H1 (cell line): ENCODE results near the gene PFDN4. TPM values are rescaled to one million over a fixed set of nuclear protein-coding genes. Genes with fewer than 3 reads are reported as not detected.

ENCODE experiments used
- CTCF ChIA-PET: fragments of 300-600 bp; sonication (Branson Sonifier 250); formaldehyde crosslinking; loops from one replicate; lab custom pipeline; 2021; ENCODE audit not compliant: partially characterized antibody; lab: Charles Lee
- POLR2A ChIA-PET: fragments of 300-600 bp; sonication (Branson Sonifier 250); formaldehyde crosslinking; loops from one replicate; lab custom pipeline; 2021; ENCODE audit warnings: inconsistent platforms; ENCODE audit not compliant: partially characterized antibody; lab: Charles Lee
- DNase-seq, 2 experiments: peaks; one replicate each; pipeline versions ENCODE4 v3.0.0 to v3.0.0-alpha.2; 2010 to 2022; ENCODE audit warnings: low spot score in 2 of 2, low read depth in 1 of 2, mixed read lengths in 1 of 2
- FAIRE-seq: peaks from 2 replicates; lab custom pipeline; 2011; peaks lifted over from hg19 to GRCh38; lab: Jason Lieb, UNC
- H2AFZ ChIP-seq: 2 replicates; pipeline ENCODE4 v1.8.1; 2012; ENCODE audit warnings: low read length, inconsistent platforms
- H2AK5ac ChIP-seq: 2 replicates; pipeline ENCODE4 v1.6.1; 2013; ENCODE audit warnings: low read depth, low read length
- H2BK120ac ChIP-seq: replicated peaks from 2 replicates; pipeline ENCODE3; 2013; ENCODE audit warnings: low read depth, low read length, inconsistent platforms
- H2BK12ac ChIP-seq: 2 replicates; pipeline ENCODE4 v1.6.1; 2013; ENCODE audit warnings: low read depth, low read length
- H2BK15ac ChIP-seq: 2 replicates; pipeline ENCODE4 v1.6.1; 2013; ENCODE audit warnings: low read length
- H2BK20ac ChIP-seq: 2 replicates; pipeline ENCODE4 v1.6.1; 2013; ENCODE audit warnings: low read length
- H2BK5ac ChIP-seq: 2 replicates; pipeline ENCODE4 v1.6.1; 2013; ENCODE audit warnings: low read depth, low read length
- H3K14ac ChIP-seq: 2 replicates; pipeline ENCODE4 v1.6.1; 2013; ENCODE audit warnings: inconsistent platforms; ENCODE audit not compliant: insufficient read length
- H3K18ac ChIP-seq: 2 replicates; pipeline ENCODE4 v1.6.1; 2013; ENCODE audit warnings: low read length; ENCODE audit errors: extremely low read depth
- H3K23ac ChIP-seq: 2 replicates; pipeline ENCODE4 v1.6.1; 2013; ENCODE audit warnings: inconsistent platforms; ENCODE audit not compliant: insufficient read length
- H3K23me2 ChIP-seq: 2 replicates; pipeline ENCODE4 v1.6.1; 2013; ENCODE audit warnings: low read depth, low read length
- H3K27ac ChIP-seq: 2 replicates; pipeline ENCODE4 v1.6.1; 2011; ENCODE audit warnings: low read depth, low read length, inconsistent platforms
- H3K27me3 ChIP-seq, 4 experiments: replicated peaks in 1 of 4; 1 replicate in 1 of 4; 2 replicates in 3 of 4; pipeline versions ENCODE4 v1.6.1 to v1.8.1; 2011 to 2013; ENCODE audit warnings: low read length in 3 of 4, mild to moderate bottlenecking in 3 of 4, inconsistent platforms in 2 of 4, mixed read lengths in 2 of 4, moderate library complexity in 1 of 4; ENCODE audit not compliant: control insufficient read depth in 3 of 4, insufficient read depth in 3 of 4; ENCODE audit errors: extremely low read depth in 1 of 4
- H3K36me3 ChIP-seq, 4 experiments: 2 replicates each; pipeline versions ENCODE4 v1.6.1 to v1.8.1; 2011 to 2013; ENCODE audit warnings: mild to moderate bottlenecking in 4 of 4, low read length in 3 of 4, moderate library complexity in 2 of 4, control low read depth in 1 of 4, inconsistent platforms in 1 of 4; ENCODE audit not compliant: insufficient read depth in 4 of 4, control insufficient read depth in 2 of 4
- H3K4ac ChIP-seq: replicated peaks from 2 replicates; pipeline ENCODE3; 2013; ENCODE audit warnings: low read length, low read depth, mixed read lengths, inconsistent platforms; ENCODE audit not compliant: insufficient read length
- H3K4me1 ChIP-seq, 4 experiments: replicated peaks in 1 of 4; 1 replicate in 1 of 4; 2 replicates in 3 of 4; pipeline versions ENCODE4 v1.6.1 to v1.8.1; 2011 to 2013; ENCODE audit warnings: low read length in 3 of 4, inconsistent platforms in 2 of 4, mixed read lengths in 1 of 4; ENCODE audit not compliant: insufficient read depth in 4 of 4, control insufficient read depth in 3 of 4
- H3K4me2 ChIP-seq, 2 experiments: 2 replicates each; pipeline versions ENCODE4 v1.6.1 to v1.8.1; 2011 to 2013; ENCODE audit warnings: low read depth in 2 of 2, low read length in 2 of 2, control low read depth in 1 of 2, inconsistent platforms in 1 of 2, mild to moderate bottlenecking in 1 of 2; ENCODE audit not compliant: insufficient read depth in 1 of 2
- H3K4me3 ChIP-seq, 4 experiments: fragments of 200-600, 300-600 bp in 1 of 4; sonication (generic), shearing (Covaris generic), sonication (Bioruptor Twin) in 1 of 4; 2 replicates each; pipeline versions ENCODE4 v1.5.1 to v1.8.1; 2011 to 2016; ENCODE audit warnings: low read length in 4 of 4, low read depth in 3 of 4, control low read depth in 2 of 4, inconsistent platforms in 2 of 4, mild to moderate bottlenecking in 2 of 4, mixed read lengths in 1 of 4, moderate library complexity in 1 of 4; ENCODE audit not compliant: insufficient read depth in 2 of 4; ENCODE audit errors: extremely low read depth in 1 of 4
- H3K56ac ChIP-seq: replicated peaks from 2 replicates; pipeline ENCODE3; 2013; ENCODE audit warnings: low read depth, mild to moderate bottlenecking, mixed read lengths, low read length, inconsistent platforms; ENCODE audit not compliant: insufficient read length
- H3K79me1 ChIP-seq: 2 replicates; pipeline ENCODE4 v1.6.1; 2013; ENCODE audit warnings: low read depth, low read length, control low read depth
- H3K79me2 ChIP-seq, 2 experiments: 2 replicates each; pipeline versions ENCODE4 v1.6.1 to v1.8.1; 2012 to 2013; ENCODE audit warnings: low read length in 2 of 2, mild to moderate bottlenecking in 2 of 2, inconsistent platforms in 1 of 2; ENCODE audit not compliant: insufficient read depth in 2 of 2, control insufficient read depth in 1 of 2
- H3K9ac ChIP-seq, 4 experiments: replicated peaks in 1 of 4; 1 replicate in 1 of 4; 2 replicates in 3 of 4; pipeline versions ENCODE4 v1.6.1 to v1.8.1; 2011 to 2013; ENCODE audit warnings: low read depth in 3 of 4, low read length in 3 of 4, control low read depth in 2 of 4, mild to moderate bottlenecking in 2 of 4, moderate library complexity in 2 of 4, inconsistent platforms in 1 of 4; ENCODE audit errors: extremely low read depth in 1 of 4
- H3K9me3 ChIP-seq, 2 experiments: 2 replicates each; pipeline versions ENCODE4 v1.6.1 to v1.8.1; 2012 to 2013; ENCODE audit warnings: mild to moderate bottlenecking in 2 of 2, moderate library complexity in 2 of 2, control low read depth in 1 of 2, inconsistent platforms in 1 of 2, low read depth in 1 of 2, low read length in 1 of 2, mixed read lengths in 1 of 2; ENCODE audit not compliant: insufficient read depth in 2 of 2
- H4K20me1 ChIP-seq, 2 experiments: replicated peaks in 1 of 2; 2 replicates each; pipeline versions ENCODE3 to v1.8.1; 2011 to 2013; ENCODE audit warnings: inconsistent platforms in 2 of 2, low read length in 2 of 2, mild to moderate bottlenecking in 1 of 2; ENCODE audit not compliant: insufficient read depth in 2 of 2, control insufficient read depth in 1 of 2
- H4K5ac ChIP-seq: 2 replicates; pipeline ENCODE4 v1.6.1; 2013; ENCODE audit warnings: low read length, low read depth, mixed read lengths, inconsistent platforms; ENCODE audit not compliant: insufficient read length
- H4K8ac ChIP-seq: 2 replicates; pipeline ENCODE4 v1.8.0; 2013; ENCODE audit warnings: mild to moderate bottlenecking, moderate library complexity, low read length, inconsistent platforms; ENCODE audit not compliant: insufficient read depth; ENCODE audit errors: extremely low read depth
- H4K91ac ChIP-seq: replicated peaks from 2 replicates; pipeline ENCODE3; 2013; ENCODE audit warnings: low read length, mixed read lengths, inconsistent platforms; ENCODE audit not compliant: insufficient read length
- CHD1 ChIP-seq: IDR thresholded peaks from 2 replicates; pipeline ENCODE4 v1.6.1; 2012; ENCODE audit warnings: low read depth, low read length, improper control_type of control experiment
- EZH2 ChIP-seq: fragments of 200-600 bp; sonication (generic); IDR thresholded peaks from 2 replicates; pipeline ENCODE4 v1.7.1; 2012; ENCODE audit warnings: low read depth, mild to moderate bottlenecking, moderate library complexity, low read length, inconsistent platforms; ENCODE audit not compliant: severe bottlenecking
- RNF2 ChIP-seq: fragments of 200-900, 300-1000 bp; sonication (generic); IDR thresholded peaks from 2 replicates; pipeline ENCODE4 v1.7.1; 2016; ENCODE audit warnings: borderline replicate concordance, low read depth, mild to moderate bottlenecking, antibody characterized with exemption, low read length; ENCODE audit not compliant: poor library complexity, severe bottlenecking; ENCODE audit errors: missing control alignments
- WGBS, 2 experiments: shearing (Covaris generic) in 1 of 2; methylation state at CpG; one replicate each; pipeline versions ENCODE4 v1.1.6 to v1.1.7; 2013 to 2015; ENCODE audit warnings: low lambda C conversion rate in 2 of 2, mixed read lengths in 2 of 2, inconsistent platforms in 1 of 2, low coverage in 1 of 2, missing lambda C conversion rate in 1 of 2; ENCODE audit not compliant: insufficient replicate concordance in 2 of 2, insufficient coverage in 1 of 2, insufficient read length in 1 of 2; ENCODE audit errors: extremely low coverage in 1 of 2, missing lambda C conversion rate in 1 of 2; 5-methylcytosine and 5-hydroxymethylcytosine counted together
- polyA plus RNA-seq, 7 experiments: library from polyadenylated mRNA; depleted of rRNA in 3 of 7; stranded (reverse) in 5 of 7; unstranded in 2 of 7; fragments of >200 nt in 5 of 7; fragments of 200-250 nt in 2 of 7; gene quantifications; 1 replicate in 5 of 7; 2 replicates in 1 of 7; 4 replicates in 1 of 7; pipeline versions ENCODE4 v1.2.1 to v1.2.3, GENCODE V29; 2011 to 2013; ENCODE audit warnings: missing spikeins in 2 of 7, mixed read lengths in 2 of 7
- total RNA-seq: library from RNA; stranded (reverse); fragmentation: NEBNext Ultra II Directional; extraction: Animal tissue kit (Norgen Biotek cat#: 25700); gene quantifications from 2 replicates; pipeline ENCODE4 v1.2.1, GENCODE V29; 2021

The PFDN4 gene
- total and polyA plus RNA-seq, 2 of the 8 experiments (the other 6 are each of a cell fraction or from before 2014, with no cell fraction given), result 41.9 to 96.8 TPM

- H3K4ac ChIP-seq, result no peak overlapping the region
- H3K18ac ChIP-seq, result no peak overlapping the region
- H3K27me3 ChIP-seq, result no peaks in the 10 kb centered on the region
- no peak overlapping the region for H4K5ac ChIP-seq
- no peak overlapping the region for H2AFZ ChIP-seq
- no peak overlapping the region for H3K4me2 ChIP-seq
- H4K8ac ChIP-seq, result no peak overlapping the region
- POLR2A ChIA-PET, result no interaction called here
- no peak overlapping the region for H3K9ac ChIP-seq
- H2BK15ac ChIP-seq, result no peak overlapping the region
- no peak overlapping the region for H2BK5ac ChIP-seq
- TF ChIP-seq RNF2 (no peak), CHD1 (no peak), EZH2 (no peak)
- no peak overlapping the region for H4K91ac ChIP-seq
- DNase-seq (no peak), FAIRE-seq (no peak)
- no peak overlapping the region for H2BK20ac ChIP-seq
- 0 out of 7 replicates have a peak, but pooled peaks cover 0 to 5% (median 0%) of the 10 kb centered on the region in 4 experiments for H3K4me1 ChIP-seq
- H2AK5ac ChIP-seq, result no peak overlapping the region
- no peak overlapping the region for H2BK120ac ChIP-seq
- no peak overlapping the region for H3K4me3 ChIP-seq
- CTCF ChIA-PET, result interaction anchor here (1.0 kb wide), 1 partner anchor 14 kb away, joined by 3 read pairs; no protein-coding TSS in a partner anchor
- no peaks in the 10 kb centered on the region for H3K36me3 ChIP-seq
- H3K79me1 ChIP-seq, result no peaks in the 10 kb centered on the region
- WGBS, 2 experiments, result 86% methylated on average over 9 of the region's 9 CpGs; no CpG with 5 or more reads in 1 of the 2 experiments
- peaks cover 0 to 4% of the 10 kb centered on the region in 2 experiments; a peak in 1 of 4 replicates for H3K9me3 ChIP-seq
- H3K23me2 ChIP-seq, result no peaks in the 10 kb centered on the region
- H3K27ac ChIP-seq, result no peak overlapping the region
- H3K79me2 ChIP-seq, result no peaks in the 10 kb centered on the region
- no peak overlapping the region for H2BK12ac ChIP-seq
- H3K14ac ChIP-seq, result no peak overlapping the region
- no peak overlapping the region for H3K56ac ChIP-seq
- no peaks in the 10 kb centered on the region for H4K20me1 ChIP-seq
- H3K23ac ChIP-seq, result no peak overlapping the region
These were observed 46.7 kb upstream of the PFDN4 start for GRCh38 chr20:54161008-54161820.
